GM12864 (cell line): Measurements from ENCODE around the gene NFIX.

ENCODE experiments used
- DNase-seq: peaks from one replicate; pipeline ENCODE4 v3.0.0-alpha.2; 2011; ENCODE audit warnings: low read depth
- H3K4me3 ChIP-seq: 2 replicates; pipeline ENCODE4 v1.5.1; 2011; ENCODE audit warnings: mild to moderate bottlenecking, low read depth, low read length, control low read depth
- CTCF ChIP-seq: IDR thresholded peaks from 2 replicates; pipeline ENCODE4 v1.5.1; 2011; ENCODE audit warnings: low read depth, mild to moderate bottlenecking, moderate library complexity, low read length, control low read depth, inconsistent platforms; ENCODE audit errors: missing control alignments

The NFIX gene

GRCh38 chr19:13060233-13060963 lies 65.1 kb downstream of the NFIX start:
- no peak for DNase-seq
- no peak for TF ChIP-seq CTCF
- no peak overlapping the region for H3K4me3 ChIP-seq

- peak; percentile 94 for TF ChIP-seq CTCF
- DNase-seq: peak; percentile 8
- H3K4me3 ChIP-seq: no peak overlapping the region
Measured at GRCh38 chr19:13060964-13061927, 66.0 kb downstream of the NFIX start.

GRCh38 chr19:13062317-13062716 lies 67.0 kb downstream of the NFIX start:
- no peak overlapping the region for H3K4me3 ChIP-seq
- TF ChIP-seq CTCF: no peak
- no peak for DNase-seq

- no peak for DNase-seq
- no peak overlapping the region for H3K4me3 ChIP-seq
- TF ChIP-seq CTCF: no peak
Measured at GRCh38 chr19:13063461-13064091, 68.3 kb downstream of the NFIX start.

- DNase-seq: no peak
- no peak for TF ChIP-seq CTCF
- H3K4me3 ChIP-seq: no peak overlapping the region
Measured at GRCh38 chr19:13064092-13064489, 68.8 kb downstream of the NFIX start.

- no peak overlapping the region for H3K4me3 ChIP-seq
- DNase-seq: no peak
- no peak for TF ChIP-seq CTCF
Measured at GRCh38 chr19:13066226-13066625, 71.0 kb downstream of the NFIX start.
